IPS DF 6.9 (cell line): ENCODE data around the gene KIF26A.
"Not testable (repeated sequence)": the region's sequence is repeated elsewhere in the genome, so short reads cannot be mapped to it uniquely, and the experiment has no call there.

Experiments used
- DNase-seq: peaks from one replicate; pipeline ENCODE4 v3.0.0-alpha.2; 2013; ENCODE audit warnings: low read depth, low spot score
- H3K27ac ChIP-seq: one replicate; pipeline ENCODE4 v1.5.1; 2013; ENCODE audit warnings: low read length, control low read depth
- H3K27me3 ChIP-seq: 2 replicates; pipeline ENCODE4 v1.6.1; 2013; ENCODE audit warnings: mild to moderate bottlenecking, low read length; ENCODE audit not compliant: control insufficient read depth, insufficient read depth
- H3K36me3 ChIP-seq: 2 replicates; pipeline ENCODE4 v1.6.1; 2013; ENCODE audit warnings: low read length; ENCODE audit not compliant: control insufficient read depth, insufficient read depth
- H3K4me1 ChIP-seq: 2 replicates; pipeline ENCODE4 v1.6.1; 2013; ENCODE audit warnings: low read length; ENCODE audit not compliant: control insufficient read depth, insufficient read depth
- H3K4me3 ChIP-seq: 2 replicates; pipeline ENCODE4 v1.5.1; 2013; ENCODE audit warnings: mild to moderate bottlenecking, low read length
- H3K9me3 ChIP-seq: 2 replicates; pipeline ENCODE4 v1.6.1; 2013; ENCODE audit warnings: low read length, inconsistent platforms; ENCODE audit not compliant: control insufficient read depth, insufficient read depth
- WGBS: extraction: QIAGEN DNeasy Blood & Tissue Kit; methylation state at CpG from one replicate; pipeline ENCODE4 v1.1.7; 2013; ENCODE audit warnings: mixed read lengths, missing lambda C conversion rate; ENCODE audit not compliant: insufficient read length, insufficient coverage; 5-methylcytosine and 5-hydroxymethylcytosine counted together

The KIF26A gene

DNA sequence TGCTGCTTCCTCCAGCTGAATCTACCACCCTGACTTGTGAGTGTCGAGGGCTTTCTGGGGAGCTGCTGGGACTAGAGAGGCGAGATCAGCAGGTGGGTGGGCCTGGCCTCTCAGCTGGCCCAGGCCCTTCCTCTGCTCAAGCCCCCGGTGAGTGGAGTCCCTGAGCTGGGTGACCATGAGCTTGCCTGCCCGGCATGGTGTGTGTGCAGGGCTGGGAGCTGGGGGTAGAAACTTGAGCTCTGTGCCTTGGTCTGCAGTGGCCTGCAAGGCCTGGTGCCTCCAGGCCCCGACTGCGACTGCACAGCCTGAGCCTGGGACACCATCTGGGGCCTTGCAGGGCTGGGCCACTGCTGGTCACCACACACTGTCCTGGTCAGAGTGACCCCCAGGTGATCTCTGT is 67.4 kb downstream of the KIF26A start:
- DNase-seq = no peak
- Histone ChIP-seq H3K27ac (no peak overlapping the region), H3K27me3 (no peaks in the 10 kb centered on the region), H3K9me3 (no peaks in the 10 kb centered on the region), H3K4me3 (no peak overlapping the region), H3K36me3 (no peaks in the 10 kb centered on the region; the same call in 1 of the 2 replicates), H3K4me1 (no peaks in the 10 kb centered on the region)
- WGBS = no CpG with 5 or more reads among the region's 6 CpGs

DNA sequence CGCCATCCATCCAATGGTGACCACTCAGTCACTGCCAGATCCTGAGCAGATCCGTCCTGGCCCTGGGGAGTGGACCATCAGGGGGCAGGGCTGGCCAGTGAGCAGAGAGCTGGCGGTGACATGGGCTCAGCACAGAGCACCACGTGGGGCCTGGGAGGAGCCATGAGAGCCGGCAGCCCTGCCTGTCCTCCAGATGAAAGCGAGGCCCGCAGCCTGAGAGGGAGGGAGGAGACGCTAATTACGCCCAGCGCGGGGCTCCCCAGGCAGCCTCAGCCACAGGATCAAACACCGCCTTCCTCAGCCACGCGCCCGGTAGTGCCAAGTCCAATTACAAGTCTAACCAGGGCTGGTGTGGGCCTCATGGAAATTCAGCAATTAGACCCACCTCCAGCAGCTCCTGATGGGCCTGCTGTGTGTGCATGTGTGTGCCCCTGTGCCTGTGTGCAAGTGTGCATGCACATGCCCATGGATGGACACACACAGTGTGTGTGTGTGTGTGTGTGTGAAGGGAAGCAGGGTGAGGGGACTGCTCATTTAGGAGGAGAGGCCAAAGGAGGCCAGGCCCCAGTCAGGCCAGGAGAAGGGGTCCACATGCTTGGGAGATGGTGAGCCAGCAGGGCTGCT is 68.0 kb downstream of the KIF26A start:
- H3K4me3 ChIP-seq = no peak overlapping the region
- no peak overlapping the region for H3K27ac ChIP-seq
- no peaks in the 10 kb centered on the region for H3K27me3 ChIP-seq
- no CpG with 5 or more reads among the region's 15 CpGs for WGBS
- H3K36me3 ChIP-seq = no peaks in the 10 kb centered on the region; the same call in 1 of the 2 replicates
- H3K4me1 ChIP-seq = no peaks in the 10 kb centered on the region
- DNase-seq = no peak
- no peaks in the 10 kb centered on the region for H3K9me3 ChIP-seq

DNA sequence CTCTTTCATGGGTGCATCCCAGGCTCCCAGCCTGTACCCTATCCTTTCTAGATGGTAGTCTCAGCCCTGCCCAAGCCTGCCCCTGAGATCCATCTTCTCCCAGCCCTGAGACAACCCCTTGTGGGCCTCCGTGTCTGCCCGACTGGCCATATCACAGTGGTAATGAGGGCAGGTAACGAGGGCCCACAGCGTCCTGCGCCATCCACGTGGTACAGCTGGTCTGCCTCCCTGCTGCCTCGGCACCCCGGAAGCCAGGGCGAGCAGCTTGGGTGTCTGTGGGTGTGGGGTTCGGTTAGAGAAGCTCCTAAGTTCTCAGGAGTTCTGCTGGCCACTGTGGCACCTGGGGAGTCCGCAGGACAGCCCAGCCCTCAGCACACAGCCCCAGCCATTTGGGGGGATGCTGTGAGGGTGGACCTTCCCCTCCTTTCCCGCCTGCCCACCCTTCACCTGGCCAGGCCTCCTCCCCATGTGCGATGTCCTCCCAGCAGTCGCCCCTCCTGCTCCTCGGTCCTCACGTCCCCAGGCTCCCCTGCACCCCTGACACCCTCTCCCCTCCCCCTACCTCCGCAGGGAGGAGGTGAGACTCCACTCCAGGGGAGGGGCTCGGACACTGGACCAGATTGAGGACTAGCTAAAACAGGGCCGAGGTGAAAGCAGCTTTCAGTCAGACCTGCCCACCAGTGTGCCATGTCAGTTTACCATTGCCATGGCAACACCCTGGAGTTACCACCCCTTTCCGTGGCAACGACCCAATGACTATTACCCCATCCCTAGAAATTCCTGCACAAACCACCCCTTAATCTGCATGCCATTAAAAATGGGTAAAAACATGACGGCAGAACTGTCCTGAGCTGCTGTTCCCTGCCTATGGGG is 69.0 kb downstream of the KIF26A start:
- Histone ChIP-seq H3K9me3 (no peaks in the 10 kb centered on the region), H3K36me3 (no peaks in the 10 kb centered on the region; the same call in 1 of the 2 replicates), H3K4me1 (no peaks in the 10 kb centered on the region), H3K27ac (no peak overlapping the region), H3K27me3 (no peaks in the 10 kb centered on the region), H3K4me3 (no peak overlapping the region)
- no peak for DNase-seq
- WGBS = no CpG with 5 or more reads among the region's 22 CpGs

DNA sequence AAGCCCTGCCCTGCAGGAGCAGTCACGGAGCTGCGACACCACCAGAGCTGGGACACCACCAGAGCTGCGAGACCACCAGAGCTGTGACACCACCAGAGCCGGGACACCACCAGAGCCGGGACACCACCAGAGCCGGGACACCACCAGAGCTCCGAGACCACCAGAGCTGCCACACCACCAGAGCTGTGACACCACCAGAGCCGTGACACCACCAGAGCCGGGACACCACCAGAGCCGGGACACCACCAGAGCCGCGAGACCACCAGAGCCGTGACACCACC is 69.6 kb downstream of the KIF26A start:
- H3K9me3 ChIP-seq, DNase-seq, H3K4me3 ChIP-seq, H3K4me1 ChIP-seq, H3K27ac ChIP-seq, H3K27me3 ChIP-seq, H3K36me3 ChIP-seq: not testable (repeated sequence)
- no CpG with 5 or more reads among the region's 13 CpGs for WGBS

DNA sequence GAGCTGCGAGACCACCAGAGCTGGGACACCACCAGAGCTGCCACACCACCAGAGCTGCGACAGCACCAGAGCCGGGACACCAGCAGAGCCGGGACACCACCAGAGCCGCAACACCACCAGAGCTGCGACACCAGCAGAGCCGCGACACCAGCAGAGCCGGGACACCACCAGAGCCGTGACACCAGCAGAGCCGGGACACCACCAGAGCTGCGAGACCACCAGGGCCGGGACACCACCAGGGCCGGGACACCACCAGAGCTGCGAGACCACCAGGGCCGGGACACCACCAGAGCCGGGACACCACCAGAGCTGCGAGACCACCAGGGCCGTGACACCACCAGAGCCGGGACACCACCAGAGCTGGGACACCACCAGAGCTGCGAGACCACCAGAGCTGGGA is 69.9 kb downstream of the KIF26A start:
- not testable (repeated sequence) for H3K27ac ChIP-seq
- no CpG with 5 or more reads among the region's 21 CpGs for WGBS

DNA sequence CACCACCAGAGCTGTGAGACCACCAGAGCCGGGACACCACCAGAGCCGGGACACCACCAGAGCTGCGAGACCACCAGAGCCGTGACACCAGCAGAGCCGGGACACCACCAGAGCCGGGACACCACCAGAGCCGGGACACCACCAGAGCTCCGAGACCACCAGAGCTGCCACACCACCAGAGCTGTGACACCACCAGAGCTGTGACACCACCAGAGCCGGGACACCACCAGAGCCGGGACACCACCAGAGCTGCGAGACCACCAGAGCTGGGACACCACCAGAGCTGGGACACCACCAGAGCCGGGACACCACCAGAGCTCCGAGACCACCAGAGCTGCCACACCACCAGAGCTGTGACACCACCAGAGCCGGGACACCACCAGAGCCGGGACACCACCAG is 70.7 kb downstream of the KIF26A start:
- not testable (repeated sequence) for H3K27me3 ChIP-seq, H3K27ac ChIP-seq, H3K4me1 ChIP-seq, DNase-seq, H3K4me3 ChIP-seq, H3K9me3 ChIP-seq, H3K36me3 ChIP-seq
- no CpG with 5 or more reads among the region's 15 CpGs for WGBS

More for the DNA sequence above, 69.9 kb downstream of the KIF26A start:
- not testable (repeated sequence) for H3K4me1 ChIP-seq, H3K4me3 ChIP-seq, H3K9me3 ChIP-seq, H3K36me3 ChIP-seq, H3K27me3 ChIP-seq, DNase-seq

DNA sequence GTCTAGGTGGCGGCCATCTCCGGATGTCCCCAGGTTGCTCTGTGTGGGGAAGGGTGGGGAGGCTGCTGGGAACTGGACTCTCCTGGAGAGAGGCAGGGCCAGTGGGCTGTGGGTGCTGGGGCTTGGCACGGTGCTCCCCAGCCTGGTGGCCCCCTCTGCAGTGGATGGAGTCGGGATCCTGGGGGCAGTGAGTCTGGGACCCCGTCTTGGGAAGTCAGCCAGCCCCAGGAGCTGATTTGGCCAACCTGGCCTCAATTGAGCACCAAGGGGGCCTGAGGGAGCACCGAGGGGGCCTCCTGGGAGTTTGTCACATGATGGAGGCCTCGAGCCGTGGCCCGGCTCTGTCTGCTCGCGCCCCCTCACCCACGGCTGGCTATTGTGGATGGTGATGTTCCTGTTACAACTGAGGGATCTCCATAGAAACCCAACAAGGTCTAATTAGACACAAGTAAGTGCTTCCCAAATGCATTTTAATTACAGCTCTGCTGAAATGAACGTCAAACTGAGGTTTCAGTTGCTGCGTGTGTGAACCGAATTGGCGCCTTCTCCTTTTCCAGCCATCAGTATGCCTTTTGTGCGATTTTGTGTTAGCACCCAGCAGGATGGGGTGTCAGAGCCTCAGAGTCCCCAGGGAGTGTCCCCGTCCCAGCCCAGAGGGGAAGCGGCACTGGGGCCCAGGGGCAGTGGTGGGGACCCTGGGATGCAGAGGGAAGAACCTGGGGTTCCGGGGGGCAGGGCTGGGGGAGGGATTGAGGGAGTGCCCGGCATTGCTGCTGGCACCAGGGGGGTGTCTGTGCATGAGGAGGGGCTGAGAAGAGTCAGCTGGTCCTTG is 71.8 kb downstream of the KIF26A start:
- Histone ChIP-seq H3K4me1 (no peaks in the 10 kb centered on the region), H3K27ac (no peak overlapping the region), H3K9me3 (no peaks in the 10 kb centered on the region), H3K27me3 (no peaks in the 10 kb centered on the region), H3K4me3 (no peak overlapping the region), H3K36me3 (no peaks in the 10 kb centered on the region; the same call in 1 of the 2 replicates)
- no peak for DNase-seq
- WGBS = no CpG with 5 or more reads among the region's 21 CpGs

DNA sequence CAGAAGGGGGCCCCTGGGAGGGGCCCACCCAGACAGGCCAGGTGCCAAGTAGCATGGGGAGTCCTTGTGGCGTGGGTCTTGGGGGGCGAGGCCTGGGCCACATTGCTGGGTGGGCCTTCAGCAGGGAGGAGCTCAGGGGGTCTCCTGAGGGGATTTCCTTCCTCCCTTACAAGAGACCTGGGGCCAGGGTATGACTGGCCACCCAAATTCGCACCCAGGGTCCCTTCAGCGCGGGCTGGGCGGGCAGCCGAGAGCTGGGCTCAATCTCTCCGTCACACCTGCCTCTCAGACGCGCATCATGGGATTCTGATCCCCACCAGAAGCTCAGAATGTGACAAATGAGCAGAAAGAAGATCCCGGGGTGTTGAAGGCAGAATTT is 72.4 kb downstream of the KIF26A start:
- Histone ChIP-seq H3K9me3 (no peaks in the 10 kb centered on the region), H3K4me1 (no peaks in the 10 kb centered on the region), H3K27ac (no peak overlapping the region), H3K36me3 (no peaks in the 10 kb centered on the region; the same call in 1 of the 2 replicates), H3K27me3 (no peaks in the 10 kb centered on the region), H3K4me3 (no peak overlapping the region)
- no CpG with 5 or more reads among the region's 11 CpGs for WGBS
- no peak for DNase-seq

DNA sequence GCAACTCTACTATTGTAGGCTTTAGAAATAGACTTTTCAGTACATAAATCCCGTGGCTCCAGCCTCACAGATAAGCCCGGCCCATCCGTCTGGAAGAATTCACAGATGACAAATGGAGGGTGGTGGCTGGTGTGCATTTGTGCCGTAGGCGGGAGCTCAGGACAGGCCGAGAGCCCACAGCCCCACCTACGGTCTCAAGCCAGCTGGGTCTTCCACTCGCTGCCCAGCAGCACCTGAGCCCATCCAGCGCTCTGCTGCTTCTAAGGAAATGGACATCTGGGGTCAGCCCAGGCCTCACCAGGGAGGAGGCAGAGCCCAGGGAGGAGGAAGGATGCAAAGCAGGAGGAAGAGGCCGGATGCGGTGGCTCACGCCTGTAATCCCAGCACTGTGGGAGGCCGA is 72.8 kb downstream of the KIF26A start:
- no peaks in the 10 kb centered on the region for H3K4me1 ChIP-seq
- no peak overlapping the region for H3K4me3 ChIP-seq
- no peaks in the 10 kb centered on the region for H3K27me3 ChIP-seq
- H3K9me3 ChIP-seq = no peaks in the 10 kb centered on the region
- no peak for DNase-seq
- H3K27ac ChIP-seq = no peak overlapping the region
- WGBS = no CpG with 5 or more reads among the region's 13 CpGs
- H3K36me3 ChIP-seq = no peaks in the 10 kb centered on the region; the same call in 1 of the 2 replicates

DNA sequence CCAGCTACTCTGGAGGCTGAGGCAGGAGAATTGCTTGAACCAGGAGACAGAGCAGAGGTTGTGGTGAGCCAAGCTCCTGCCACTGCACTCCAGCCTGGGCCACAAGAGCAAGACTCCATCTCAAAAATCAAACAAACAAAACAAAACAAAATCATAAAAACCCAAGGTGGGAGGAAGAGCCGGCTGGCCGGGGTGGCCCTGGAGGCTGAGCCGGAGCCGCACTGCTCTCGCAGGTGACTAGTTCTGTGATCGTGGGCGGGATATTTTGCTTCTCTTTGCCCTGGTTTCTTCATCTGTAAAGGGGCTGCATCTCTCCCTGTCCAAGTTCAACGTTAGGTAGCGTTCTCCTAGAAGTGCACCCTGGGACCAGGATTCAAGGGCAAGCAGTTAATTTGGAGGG is 73.4 kb downstream of the KIF26A start:
- H3K4me1 ChIP-seq = no peaks in the 10 kb centered on the region
- H3K4me3 ChIP-seq = no peak overlapping the region
- no peaks in the 10 kb centered on the region for H3K27me3 ChIP-seq
- DNase-seq = no peak
- no peaks in the 10 kb centered on the region for H3K9me3 ChIP-seq
- no peak overlapping the region for H3K27ac ChIP-seq
- H3K36me3 ChIP-seq = no peaks in the 10 kb centered on the region
- no CpG with 5 or more reads among the region's 9 CpGs for WGBS
